Heart left ventricle (tissue), 13 donors: ENCODE results near the gene SCRN2.

Source experiments
- POLR2A ChIP-seq, 2 donors: fragments of 450-650 bp; IDR thresholded peaks; one replicate each; pipeline ENCODE4 v1.6.1; 2017; ENCODE audit warnings: antibody characterized with exemption in 2 of 2, mild to moderate bottlenecking in 2 of 2, moderate library complexity in 2 of 2
- TF ChIP-seq, protein P1 (sequence below), 12 donors: fragments of 200-600 bp; sonication (generic) in 4 of 12; IDR thresholded peaks; one replicate each; pipeline versions ENCODE4 v1.5.0 to v1.8.0; 2018 to 2022; ENCODE audit warnings: antibody characterized with exemption in 12 of 12, mild to moderate bottlenecking in 5 of 12
- donor health status: ischemic (EF 13 %, LVEDD 7.1; RV severe dilation, severe dysfunction).
- donor health status: DM: no; HTN: yes; CAD: no.
- donor health status: DM: no; HTN: no; CAD: no.
- donor health status: ischemic (EF 25% LVEDD 6.9; RV normal size, moderate dysfunction).
- donor health status: ischemic (EF 25% LVEDD 5.7; RV mildly dilated, moderate dysfunction).
- donor health status: ischemic (EF 35%, LVEDD 5.7; RV mildly dilated, moderate dysfunction).
- donor health status: nonischemic (EF 11% LVEDD 7.7; RV severe dilation, severe dysfunction).
- donor health status: DM: yes; HTN: yes; CAD: no.
- donor health status: PGD.
- donor health status: ischemic (EF 29% LVEDD 5.4; RV normal size, mild dysfunction).
- donor health status: nonischemic (EF 23%, LVEDD 6.1; RV moderate dilation, normal function).

DNA sequence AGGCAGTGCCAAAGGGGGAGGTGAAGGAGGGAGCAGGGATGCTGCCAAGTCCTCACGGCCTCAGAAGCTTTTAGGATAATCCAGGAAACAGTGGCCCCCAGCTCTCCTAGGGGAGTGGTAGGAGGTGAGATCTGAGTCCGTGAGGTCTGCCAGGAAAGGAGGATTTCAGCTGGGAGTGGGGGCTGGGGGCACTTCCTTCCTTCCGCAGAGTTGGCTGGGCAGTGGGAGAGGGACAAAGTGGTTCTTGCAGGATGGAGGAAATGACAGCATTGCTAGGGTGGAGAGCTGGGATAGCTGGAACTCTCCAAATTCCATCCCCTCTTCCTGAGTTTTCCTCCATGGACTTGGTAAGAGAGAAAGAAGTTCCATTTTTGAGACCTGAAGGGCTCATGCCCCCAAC, 14.7 kb upstream of the SCRN2 start:
- TF ChIP-seq POLR2A (IDR thresholded peaks at IDR 0.05): no peak
- TF ChIP-seq, protein P1, sequence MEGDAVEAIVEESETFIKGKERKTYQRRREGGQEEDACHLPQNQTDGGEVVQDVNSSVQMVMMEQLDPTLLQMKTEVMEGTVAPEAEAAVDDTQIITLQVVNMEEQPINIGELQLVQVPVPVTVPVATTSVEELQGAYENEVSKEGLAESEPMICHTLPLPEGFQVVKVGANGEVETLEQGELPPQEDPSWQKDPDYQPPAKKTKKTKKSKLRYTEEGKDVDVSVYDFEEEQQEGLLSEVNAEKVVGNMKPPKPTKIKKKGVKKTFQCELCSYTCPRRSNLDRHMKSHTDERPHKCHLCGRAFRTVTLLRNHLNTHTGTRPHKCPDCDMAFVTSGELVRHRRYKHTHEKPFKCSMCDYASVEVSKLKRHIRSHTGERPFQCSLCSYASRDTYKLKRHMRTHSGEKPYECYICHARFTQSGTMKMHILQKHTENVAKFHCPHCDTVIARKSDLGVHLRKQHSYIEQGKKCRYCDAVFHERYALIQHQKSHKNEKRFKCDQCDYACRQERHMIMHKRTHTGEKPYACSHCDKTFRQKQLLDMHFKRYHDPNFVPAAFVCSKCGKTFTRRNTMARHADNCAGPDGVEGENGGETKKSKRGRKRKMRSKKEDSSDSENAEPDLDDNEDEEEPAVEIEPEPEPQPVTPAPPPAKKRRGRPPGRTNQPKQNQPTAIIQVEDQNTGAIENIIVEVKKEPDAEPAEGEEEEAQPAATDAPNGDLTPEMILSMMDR (IDR thresholded peaks at IDR 0.05): no peak
